A673 (cell line): ENCODE data around the gene PFKFB4.

Experiments
- CTCF ChIP-seq: fragments of 300-800, 200-600 bp; sonication (generic); conservative IDR thresholded peaks from 2 replicates; pipeline ENCODE4 v1.5.1; 2017; ENCODE audit warnings: low read depth, mild to moderate bottlenecking, antibody characterized with exemption, low read length, moderate library complexity, mixed read lengths
- EZH2 ChIP-seq: fragments of 200-600 bp; sonication (generic); IDR thresholded peaks from 2 replicates; pipeline ENCODE4 v1.6.1; 2017; ENCODE audit warnings: borderline replicate concordance, low read depth, mild to moderate bottlenecking, mixed read lengths, antibody characterized with exemption, low read length; ENCODE audit not compliant: poor library complexity, severe bottlenecking

- TF ChIP-seq CTCF, result no peak
- no peak for TF ChIP-seq EZH2
These were observed 31.1 kb upstream of the PFKFB4 start for GRCh38 chr3:48587686-48588085.
